Adipocyte (in vitro differentiated cells): Measurements from ENCODE around the gene PDE11A.

ENCODE experiments used
- DNase-seq: peaks from one replicate; pipeline ENCODE4 v3.0.0-alpha.2; 2015; ENCODE audit warnings: low read depth
- H3K27me3 ChIP-seq: replicated peaks from 2 replicates; pipeline ENCODE4 v1.7.0; 2013; ENCODE audit warnings: mild to moderate bottlenecking, low read length, moderate library complexity; ENCODE audit not compliant: control insufficient read depth, insufficient read depth
- H3K36me3 ChIP-seq: 2 replicates; pipeline ENCODE4 v1.7.0; 2013; ENCODE audit warnings: low read length, mild to moderate bottlenecking, moderate library complexity; ENCODE audit not compliant: control insufficient read depth, insufficient read depth, severe bottlenecking
- H3K4me1 ChIP-seq: 2 replicates; pipeline ENCODE4 v1.7.0; 2013; ENCODE audit warnings: mild to moderate bottlenecking, low read length, moderate library complexity; ENCODE audit not compliant: control insufficient read depth, insufficient read depth
- H3K4me3 ChIP-seq: 2 replicates; pipeline ENCODE4 v1.7.0; 2013; ENCODE audit warnings: mild to moderate bottlenecking, low read length, moderate library complexity
- H3K9ac ChIP-seq: 2 replicates; pipeline ENCODE4 v1.7.0; 2013; ENCODE audit warnings: mild to moderate bottlenecking, low read length, moderate library complexity
- H3K9me3 ChIP-seq: 2 replicates; pipeline ENCODE4 v1.7.0; 2013; ENCODE audit warnings: mild to moderate bottlenecking, low read length, moderate library complexity; ENCODE audit not compliant: control insufficient read depth

The PDE11A gene

GRCh38 chr2:177599139-177599688 lies 473.4 kb downstream of the PDE11A start:
- no peaks in the 10 kb centered on the region for H3K36me3 ChIP-seq
- H3K4me1 ChIP-seq = peaks cover 20% of the 10 kb centered on the region
- peaks cover 10% of the 10 kb centered on the region for H3K27me3 ChIP-seq
- no peaks in the 10 kb centered on the region for H3K9me3 ChIP-seq
- no peak for DNase-seq
- H3K4me3 ChIP-seq = no peak overlapping the region
- no peak overlapping the region for H3K9ac ChIP-seq

GRCh38 chr2:177598326-177599138 lies 474.0 kb downstream of the PDE11A start:
- Histone ChIP-seq H3K9me3 (no peaks in the 10 kb centered on the region), H3K27me3 (peaks cover 13% of the 10 kb centered on the region), H3K4me3 (peak overlapping the region; percentile 23), H3K36me3 (no peaks in the 10 kb centered on the region), H3K4me1 (peaks cover 15% of the 10 kb centered on the region), H3K9ac (no peak overlapping the region)
- DNase-seq = peak; percentile 51

GRCh38 chr2:177597759-177598158 lies 474.8 kb downstream of the PDE11A start:
- Histone ChIP-seq H3K9ac (no peak overlapping the region), H3K4me1 (peaks cover 7% of the 10 kb centered on the region), H3K9me3 (no peaks in the 10 kb centered on the region), H3K36me3 (no peaks in the 10 kb centered on the region), H3K27me3 (peaks cover 14% of the 10 kb centered on the region), H3K4me3 (peak overlapping the region; percentile 23)
- DNase-seq = no peak

GRCh38 chr2:177596866-177597265 lies 475.7 kb downstream of the PDE11A start:
- H3K4me1 ChIP-seq = peaks cover 7% of the 10 kb centered on the region
- no peaks in the 10 kb centered on the region for H3K36me3 ChIP-seq
- H3K9ac ChIP-seq = no peak overlapping the region
- no peaks in the 10 kb centered on the region for H3K9me3 ChIP-seq
- no peak overlapping the region for H3K4me3 ChIP-seq
- no peak for DNase-seq
- H3K27me3 ChIP-seq = peaks cover 14% of the 10 kb centered on the region

- no peaks in the 10 kb centered on the region for H3K36me3 ChIP-seq
- H3K27me3 ChIP-seq = peaks cover 19% of the 10 kb centered on the region
- DNase-seq = no peak
- no peak overlapping the region for H3K9ac ChIP-seq
- peaks cover 7% of the 10 kb centered on the region for H3K4me1 ChIP-seq
- H3K9me3 ChIP-seq = no peaks in the 10 kb centered on the region
- no peak overlapping the region for H3K4me3 ChIP-seq
These were observed 477.3 kb downstream of the PDE11A start for GRCh38 chr2:177595126-177595845.

GRCh38 chr2:177593402-177593801 lies 479.2 kb downstream of the PDE11A start:
- Histone ChIP-seq H3K4me1 (peaks cover 7% of the 10 kb centered on the region), H3K36me3 (no peaks in the 10 kb centered on the region), H3K4me3 (no peak overlapping the region), H3K9ac (no peak overlapping the region), H3K27me3 (peaks cover 9% of the 10 kb centered on the region), H3K9me3 (no peaks in the 10 kb centered on the region)
- DNase-seq = no peak

- DNase-seq = no peak
- Histone ChIP-seq H3K4me3 (no peak overlapping the region), H3K9ac (no peak overlapping the region), H3K27me3 (peaks cover 9% of the 10 kb centered on the region), H3K9me3 (no peaks in the 10 kb centered on the region), H3K36me3 (no peaks in the 10 kb centered on the region), H3K4me1 (peaks cover 4% of the 10 kb centered on the region)
These were observed 479.6 kb downstream of the PDE11A start for GRCh38 chr2:177592945-177593344.

- DNase-seq = no peak
These were observed 480.2 kb downstream of the PDE11A start for GRCh38 chr2:177592397-177592796.

GRCh38 chr2:177589186-177589585 lies 483.4 kb downstream of the PDE11A start:
- Histone ChIP-seq H3K9ac (no peak overlapping the region), H3K4me1 (no peaks in the 10 kb centered on the region), H3K27me3 (peaks cover 9% of the 10 kb centered on the region), H3K4me3 (no peak overlapping the region), H3K9me3 (no peaks in the 10 kb centered on the region), H3K36me3 (no peaks in the 10 kb centered on the region)
- DNase-seq = no peak

More at GRCh38 chr2:177592397-177592796, 480.2 kb downstream of the PDE11A start:
- H3K27me3 ChIP-seq = peaks cover 9% of the 10 kb centered on the region
- H3K36me3 ChIP-seq = no peaks in the 10 kb centered on the region
- H3K4me1 ChIP-seq = no peaks in the 10 kb centered on the region
- no peak overlapping the region for H3K9ac ChIP-seq
- no peak overlapping the region for H3K4me3 ChIP-seq
- H3K9me3 ChIP-seq = no peaks in the 10 kb centered on the region

- Histone ChIP-seq H3K4me3 (no peak overlapping the region), H3K27me3 (peaks cover 8% of the 10 kb centered on the region), H3K9ac (no peak overlapping the region), H3K36me3 (no peaks in the 10 kb centered on the region), H3K9me3 (no peaks in the 10 kb centered on the region), H3K4me1 (no peaks in the 10 kb centered on the region)
- no peak for DNase-seq
These were observed 483.9 kb downstream of the PDE11A start for GRCh38 chr2:177588671-177589070.

- H3K36me3 ChIP-seq = no peaks in the 10 kb centered on the region
- no peaks in the 10 kb centered on the region for H3K9me3 ChIP-seq
- no peak overlapping the region for H3K4me3 ChIP-seq
- no peak for DNase-seq
- H3K27me3 ChIP-seq = peaks cover 5% of the 10 kb centered on the region
- H3K9ac ChIP-seq = no peak overlapping the region
- no peaks in the 10 kb centered on the region for H3K4me1 ChIP-seq
These were observed 485.2 kb downstream of the PDE11A start for GRCh38 chr2:177587371-177587770.
